ENCODE data around the gene HOXD8. TPM values are rescaled to one million over a fixed set of nuclear protein-coding genes. Genes with fewer than 3 reads are reported as not detected.

Gene HOXD8
- total RNA-seq, 1 donor from 2014 or later = 1.7 TPM

DNA sequence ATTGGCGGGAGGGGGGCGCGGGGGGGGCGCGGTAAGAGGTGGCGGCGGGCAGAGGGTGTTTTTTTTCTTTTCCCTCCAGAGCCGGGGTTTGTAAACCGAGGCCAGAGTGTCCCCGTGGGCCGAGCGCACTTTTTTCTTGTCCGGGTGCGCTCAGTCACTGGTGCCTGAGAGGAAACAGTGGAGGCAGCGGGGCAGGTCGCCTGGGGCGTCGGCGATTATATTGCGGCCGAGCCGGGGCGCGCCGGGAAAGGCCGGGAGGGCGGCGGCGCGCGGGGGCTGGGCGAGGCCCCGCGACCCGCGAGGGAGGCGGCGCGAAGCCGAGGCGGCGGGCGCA is 275 bp downstream of the HOXD8 start:
- DNase-seq (ENCODE audit: low spot score) = no peak

DNA sequence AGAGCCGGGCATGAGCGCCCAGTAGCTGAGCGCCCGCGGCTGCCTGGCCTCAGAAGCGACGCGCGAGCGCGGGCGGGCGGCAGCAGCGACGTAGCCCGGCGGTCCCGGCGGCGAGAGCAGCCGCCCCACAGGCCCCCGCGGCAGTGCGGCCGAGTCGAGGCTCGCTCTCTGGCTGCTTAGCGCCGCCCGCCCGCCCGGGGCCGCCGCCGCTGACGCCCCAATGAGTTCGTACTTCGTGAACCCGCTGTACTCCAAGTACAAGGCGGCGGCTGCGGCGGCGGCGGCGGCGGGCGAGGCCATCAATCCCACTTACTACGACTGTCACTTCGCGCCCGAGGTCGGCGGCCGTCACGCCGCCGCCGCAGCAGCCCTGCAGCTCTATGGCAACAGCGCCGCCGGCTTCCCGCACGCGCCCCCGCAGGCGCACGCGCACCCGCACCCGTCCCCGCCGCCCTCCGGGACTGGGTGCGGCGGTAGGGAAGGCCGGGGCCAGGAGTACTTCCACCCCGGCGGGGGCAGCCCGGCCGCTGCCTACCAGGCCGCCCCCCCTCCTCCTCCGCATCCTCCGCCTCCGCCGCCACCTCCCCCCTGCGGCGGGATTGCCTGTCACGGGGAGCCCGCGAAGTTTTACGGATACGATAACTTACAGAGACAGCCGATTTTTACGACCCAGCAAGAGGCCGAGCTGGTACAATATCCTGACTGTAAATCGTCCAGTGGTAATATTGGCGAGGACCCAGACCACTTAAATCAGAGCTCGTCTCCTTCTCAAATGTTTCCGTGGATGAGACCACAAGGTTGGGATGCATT is 847 bp downstream of the HOXD8 start:
- no peak for DNase-seq (ENCODE audit: low spot score)

DNA sequence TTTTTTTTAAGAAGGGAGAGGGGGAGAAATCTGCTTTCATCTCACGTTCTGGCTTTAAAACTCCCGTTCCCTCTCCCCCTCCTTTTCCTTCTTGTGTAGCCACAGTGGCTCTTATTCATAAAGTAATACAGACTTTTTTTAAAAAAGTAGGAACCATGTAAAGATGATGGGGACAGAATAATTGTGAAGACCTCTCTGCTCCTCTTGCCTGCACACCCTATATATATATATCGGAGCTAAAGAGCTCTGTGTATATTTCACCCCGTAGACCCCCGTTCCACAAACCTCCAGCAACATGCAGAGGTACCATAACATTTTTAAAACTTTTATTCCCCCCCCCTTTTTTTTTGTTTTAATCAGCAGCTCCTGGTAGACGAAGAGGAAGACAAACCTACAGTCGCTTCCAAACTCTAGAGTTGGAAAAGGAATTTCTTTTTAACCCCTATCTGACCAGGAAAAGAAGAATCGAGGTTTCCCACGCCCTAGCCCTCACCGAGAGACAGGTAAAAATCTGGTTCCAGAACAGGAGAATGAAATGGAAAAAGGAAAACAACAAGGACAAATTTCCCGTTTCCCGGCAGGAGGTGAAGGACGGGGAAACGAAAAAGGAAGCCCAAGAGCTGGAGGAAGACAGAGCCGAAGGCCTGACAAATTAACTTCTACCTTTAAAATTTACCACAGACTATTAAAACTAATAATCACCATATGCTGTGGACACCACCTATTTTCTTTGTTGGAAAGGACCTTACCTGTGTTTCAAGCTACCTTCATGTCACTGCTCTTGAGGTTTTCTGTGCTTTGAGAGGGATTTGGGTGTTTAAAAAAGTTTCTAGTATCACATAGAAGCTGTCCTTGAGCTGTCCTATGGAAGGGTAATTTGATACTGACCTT is 1.7 kb downstream of the HOXD8 start:
- DNase-seq (ENCODE audit: low spot score) = no peak

DNA sequence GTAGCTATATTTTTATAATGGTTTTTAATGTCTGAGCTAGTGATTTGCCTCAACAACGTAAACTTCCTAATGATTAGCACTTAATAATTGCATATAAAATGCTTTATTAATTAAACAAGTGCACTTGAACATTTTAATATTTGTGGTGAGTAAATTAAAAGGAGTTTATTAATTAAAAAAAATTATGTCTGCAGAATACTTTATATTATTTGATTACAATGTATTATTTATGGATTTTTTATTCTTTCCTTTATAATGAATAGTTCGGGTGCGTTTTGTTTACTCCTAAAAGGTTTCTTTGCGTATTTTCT is 2.3 kb downstream of the HOXD8 start:
- DNase-seq (ENCODE audit: low spot score) = no peak

DNA sequence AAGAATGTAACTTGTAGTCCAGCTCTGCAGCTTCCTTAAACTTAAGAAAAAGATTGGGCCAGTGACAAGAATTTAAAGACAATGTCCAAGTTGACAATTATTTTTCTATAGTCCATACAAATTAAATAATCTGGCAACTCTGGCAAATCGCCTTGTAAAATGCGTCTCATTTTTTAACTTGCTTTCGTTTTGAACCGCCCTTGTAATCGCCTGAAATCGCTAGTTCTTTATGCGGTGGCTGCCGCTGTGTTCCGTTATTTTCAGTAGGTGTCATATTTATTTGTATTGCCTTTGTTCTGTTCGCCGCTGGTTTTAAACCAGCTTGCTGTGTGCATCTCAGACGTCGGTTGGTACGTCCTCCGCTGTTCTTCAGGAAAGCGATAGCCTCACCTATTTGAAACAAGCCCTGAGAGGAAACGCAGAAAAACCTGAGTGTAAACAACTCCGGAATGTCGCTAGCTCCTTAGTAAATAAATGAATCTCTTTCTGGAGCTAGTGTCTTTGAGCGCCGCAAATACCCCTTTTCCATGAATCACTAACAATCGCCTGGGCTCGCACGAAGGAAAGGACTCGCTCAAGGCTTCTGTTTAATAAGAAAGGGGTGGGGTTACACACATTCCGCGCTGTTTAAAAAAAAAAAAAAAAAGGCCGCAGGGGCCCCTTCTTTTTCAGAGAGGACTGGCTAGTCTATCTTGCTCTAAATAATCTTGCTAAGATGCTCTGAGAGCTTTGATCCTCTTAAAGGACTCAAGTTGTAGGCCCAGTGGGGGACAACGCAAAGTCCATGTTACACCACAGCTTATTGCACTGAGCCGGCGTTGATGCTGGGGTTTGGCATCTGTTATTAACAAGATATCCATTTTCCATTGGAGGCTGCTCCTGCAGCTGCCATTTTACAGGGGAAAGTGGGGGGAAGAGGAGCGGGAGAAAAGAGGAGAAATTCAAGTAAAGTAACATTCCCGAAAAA is 3.0 kb downstream of the HOXD8 start:
- no peak for DNase-seq (ENCODE audit: low spot score)

DNA sequence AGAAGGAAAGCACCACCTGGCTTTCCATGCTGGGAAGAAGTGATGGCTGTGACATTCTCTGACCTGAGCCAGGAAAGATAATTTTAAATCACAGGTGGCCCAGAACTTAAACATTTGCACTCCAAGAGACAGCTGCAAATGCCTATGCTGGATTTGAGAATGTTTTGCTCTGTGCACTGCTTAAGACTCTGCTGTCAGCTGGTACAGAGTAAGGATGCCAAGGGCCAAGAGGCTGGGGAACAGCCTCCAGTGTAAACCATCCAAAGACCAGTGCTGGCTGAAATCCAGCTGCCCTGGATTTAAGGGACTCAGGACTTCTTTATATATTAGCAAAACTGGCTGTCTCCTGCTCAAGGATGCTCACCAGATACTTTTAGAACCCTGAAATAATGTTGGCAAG is 3.9 kb downstream of the HOXD8 start:
- DNase-seq (ENCODE audit: low spot score) = no peak

DNA sequence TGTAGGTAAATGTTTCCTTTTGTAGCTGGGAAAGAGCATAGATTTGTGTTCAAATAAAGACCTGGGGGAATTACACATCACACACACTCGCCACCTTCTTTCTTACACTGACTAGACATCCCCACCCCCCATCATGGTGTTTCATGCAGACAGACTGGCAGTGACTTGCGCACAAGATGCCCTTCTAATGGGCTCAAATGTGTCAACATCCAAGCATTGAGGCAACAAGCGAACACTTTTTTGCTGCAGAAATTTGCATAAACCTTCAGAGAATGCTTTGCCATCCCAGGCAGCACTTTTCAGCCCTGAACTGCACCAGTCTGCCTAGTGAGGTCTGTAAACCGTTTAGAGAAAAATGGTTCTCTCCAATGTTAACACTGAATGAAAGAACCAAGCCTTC is 4.5 kb downstream of the HOXD8 start:
- no peak for DNase-seq (ENCODE audit: low spot score)

DNA sequence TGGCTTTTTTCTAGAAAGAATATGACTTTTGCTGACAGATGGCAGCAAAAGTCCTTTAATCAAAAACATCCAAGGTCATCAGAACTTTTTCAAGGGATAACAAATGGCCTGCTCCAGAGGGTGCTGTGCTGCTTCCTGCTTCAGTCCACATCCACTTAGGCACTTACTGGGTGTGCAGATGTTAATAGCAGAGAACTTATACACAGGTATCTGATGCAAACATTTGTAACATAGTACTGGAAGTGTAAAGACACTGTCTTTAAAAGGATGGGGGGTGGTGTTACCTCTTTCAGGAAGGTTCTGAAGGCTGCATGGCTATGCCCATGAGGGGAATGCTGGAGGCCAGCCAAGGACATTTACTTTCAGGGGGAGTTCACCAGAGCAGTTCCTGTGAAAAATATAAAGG is 5.5 kb downstream of the HOXD8 start:
- no peak for DNase-seq (ENCODE audit: low spot score)

DNA sequence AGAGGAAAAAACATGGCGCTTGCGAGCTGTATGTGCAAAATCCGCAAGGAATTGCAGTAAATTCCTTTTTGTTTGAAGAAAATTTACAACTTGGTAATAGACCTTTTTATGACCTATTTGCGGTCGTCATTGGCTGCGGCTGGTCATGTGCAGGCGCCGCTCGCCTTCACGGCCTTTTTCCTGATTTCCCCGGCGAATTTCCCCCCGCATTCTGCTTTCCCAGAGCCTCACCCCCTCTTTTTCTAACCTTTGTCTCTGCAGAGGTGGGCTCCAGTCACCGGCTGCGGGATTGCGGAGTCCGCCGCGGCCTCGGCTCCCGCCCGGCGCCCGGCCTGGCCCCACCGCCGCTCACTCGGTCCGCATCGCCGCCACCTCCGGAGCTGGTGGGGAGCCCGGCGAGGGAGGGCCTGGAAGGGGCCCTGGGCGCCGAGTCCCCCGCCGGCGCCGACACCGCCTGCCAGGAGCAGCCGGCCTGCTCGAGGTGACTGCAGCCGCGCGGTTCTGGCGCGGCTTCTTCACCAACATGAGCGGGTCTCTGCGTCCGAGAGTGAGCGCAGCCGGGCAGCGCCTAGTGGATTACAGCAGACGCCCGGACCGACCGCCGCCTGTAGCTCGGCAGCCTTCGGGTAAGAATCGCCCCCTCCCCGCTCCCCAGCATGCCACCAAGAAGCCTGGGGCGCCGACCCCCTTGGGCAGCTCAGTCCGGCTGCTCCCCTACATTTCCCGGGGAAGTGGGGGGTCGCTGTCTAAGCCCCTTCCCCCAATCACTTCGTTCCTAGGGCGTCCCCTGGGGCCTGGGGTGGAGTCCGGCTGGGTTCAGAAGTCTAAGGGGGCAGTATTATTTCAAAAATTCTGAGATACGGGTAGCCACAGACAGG is 7.1 kb downstream of the HOXD8 start:
- no peak for DNase-seq (ENCODE audit: low spot score)

DNA sequence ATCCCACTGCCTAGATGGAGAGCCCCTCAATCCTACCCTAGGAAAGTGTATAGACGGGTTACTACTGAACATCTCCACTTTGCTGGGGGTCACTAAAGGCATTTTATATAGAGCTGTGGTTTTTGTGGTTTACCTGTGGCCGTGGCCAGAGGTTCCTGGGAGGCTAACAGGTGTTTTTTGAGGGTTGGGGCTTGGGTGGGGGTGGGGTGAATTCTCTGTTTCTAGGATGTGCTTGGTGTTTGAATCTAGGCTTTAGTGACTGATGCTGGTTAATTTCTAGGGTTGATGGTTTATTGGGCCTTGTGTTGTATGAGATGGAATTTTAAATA is 7.7 kb downstream of the HOXD8 start:
- DNase-seq (ENCODE audit: low spot score) = no peak

DNA sequence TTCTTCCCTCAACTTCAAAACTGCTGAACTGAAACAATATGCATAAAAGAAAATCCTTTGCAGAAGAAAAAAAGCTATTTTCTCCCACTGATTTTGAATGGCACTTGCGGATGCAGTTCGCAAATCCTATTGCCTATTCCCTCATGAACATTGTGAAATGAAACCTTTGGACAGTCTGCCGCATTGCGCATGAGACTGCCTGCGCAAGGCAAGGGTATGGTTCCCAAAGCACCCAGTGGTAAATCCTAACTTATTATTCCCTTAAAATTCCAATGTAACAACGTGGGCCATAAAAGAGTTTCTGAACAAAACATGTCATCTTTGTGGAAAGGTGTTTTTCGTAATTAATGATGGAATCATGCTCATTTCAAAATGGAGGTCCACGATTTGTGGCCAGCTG is 8.4 kb downstream of the HOXD8 start:
- no peak for DNase-seq (ENCODE audit: low spot score)

DNA sequence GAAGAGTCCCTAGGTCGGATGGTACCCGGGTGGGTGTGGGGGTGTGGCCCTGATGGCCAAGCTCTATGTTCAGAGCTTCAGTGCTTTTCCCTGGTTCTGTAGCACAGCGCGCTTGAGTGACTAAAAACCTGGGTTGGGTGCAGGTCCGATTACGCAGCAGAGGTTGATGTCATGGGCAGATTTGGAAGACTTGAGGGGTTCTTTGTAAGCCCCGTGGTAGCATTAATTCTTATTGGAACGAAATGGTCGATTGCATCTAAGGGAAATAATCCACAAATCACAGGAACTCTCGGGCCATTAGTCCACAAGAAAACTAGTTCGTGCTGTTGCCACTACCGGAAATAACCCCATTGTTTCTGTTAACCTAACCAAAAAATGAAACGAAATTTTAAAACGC is 9.0 kb downstream of the HOXD8 start:
- no peak for DNase-seq (ENCODE audit: low spot score)

DNA sequence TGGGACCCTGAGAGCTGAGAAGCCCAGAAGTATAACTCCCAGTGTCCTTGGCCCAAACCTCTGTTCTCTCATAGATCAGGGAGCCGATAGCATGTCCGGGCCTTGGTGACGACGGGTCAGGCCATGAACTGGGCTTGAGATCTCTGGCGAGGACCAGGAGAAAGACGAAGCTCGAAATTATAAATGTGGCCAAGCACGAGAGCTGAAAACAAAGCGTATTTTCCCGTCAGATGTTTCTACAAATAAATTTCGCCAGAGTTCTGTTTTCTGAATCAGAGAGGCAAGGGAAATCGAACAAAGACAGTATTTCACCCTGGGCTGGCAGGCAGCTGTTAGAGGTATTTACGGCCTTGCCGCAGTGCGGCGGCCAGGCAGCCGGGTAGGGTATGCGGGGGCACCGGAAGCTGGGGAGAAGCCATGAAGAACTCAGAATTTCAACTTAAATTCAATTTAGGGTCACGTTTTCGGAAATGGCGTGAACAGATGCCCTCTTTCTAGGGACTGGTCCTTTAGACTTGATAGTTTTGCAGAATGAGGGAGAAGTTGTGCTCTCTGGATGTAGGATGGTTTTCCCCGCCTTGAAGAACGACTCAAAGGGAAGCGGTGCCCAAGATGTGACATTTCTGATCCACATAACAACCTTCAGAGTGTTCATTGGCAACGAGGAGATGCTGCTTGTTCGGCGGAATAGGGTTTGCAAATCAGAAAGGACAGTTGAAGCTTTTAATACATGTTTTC is 9.6 kb downstream of the HOXD8 start:
- no peak for DNase-seq (ENCODE audit: low spot score)

DNA sequence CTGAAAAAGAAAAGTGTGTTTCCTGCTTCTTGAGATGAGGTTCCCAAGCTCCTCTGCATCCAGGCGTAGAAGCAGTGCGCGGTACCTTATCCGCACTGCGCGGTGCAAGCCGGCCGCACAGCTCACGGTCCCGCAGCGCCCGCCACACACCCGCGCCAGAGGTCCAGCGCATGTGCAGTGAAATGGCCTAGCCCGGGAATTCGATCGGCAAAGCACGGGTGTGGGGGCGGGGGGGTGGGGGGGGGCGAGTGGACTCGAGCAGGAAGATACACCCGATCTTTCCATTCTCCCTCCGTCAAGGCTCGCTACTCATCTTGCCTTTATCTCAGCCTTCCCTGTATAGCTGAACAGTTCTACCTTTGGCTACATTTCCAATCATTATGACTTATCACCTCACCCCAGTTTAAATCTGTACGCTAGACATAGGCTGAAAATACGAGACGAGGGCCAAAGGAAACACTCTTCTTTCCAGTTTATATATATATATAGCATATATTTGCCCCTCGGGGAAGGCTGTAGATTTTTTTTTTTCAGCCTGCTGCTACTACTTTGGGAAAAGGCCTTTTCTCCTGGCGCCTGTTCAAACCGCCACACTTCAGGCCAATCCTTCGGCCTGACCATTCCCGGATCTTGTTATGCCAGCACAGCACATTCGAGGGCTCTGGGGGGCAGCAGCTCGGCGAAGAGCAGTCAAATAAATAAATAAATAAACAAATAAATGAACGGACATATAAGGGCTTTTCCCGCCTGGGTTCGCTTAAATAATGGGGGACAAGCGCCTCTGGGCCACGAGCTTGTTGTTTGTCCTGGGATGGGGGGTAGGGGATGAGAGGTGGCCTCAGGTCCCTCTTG is 10.4 kb downstream of the HOXD8 start:
- DNase-seq (ENCODE audit: low spot score) = no peak

DNA sequence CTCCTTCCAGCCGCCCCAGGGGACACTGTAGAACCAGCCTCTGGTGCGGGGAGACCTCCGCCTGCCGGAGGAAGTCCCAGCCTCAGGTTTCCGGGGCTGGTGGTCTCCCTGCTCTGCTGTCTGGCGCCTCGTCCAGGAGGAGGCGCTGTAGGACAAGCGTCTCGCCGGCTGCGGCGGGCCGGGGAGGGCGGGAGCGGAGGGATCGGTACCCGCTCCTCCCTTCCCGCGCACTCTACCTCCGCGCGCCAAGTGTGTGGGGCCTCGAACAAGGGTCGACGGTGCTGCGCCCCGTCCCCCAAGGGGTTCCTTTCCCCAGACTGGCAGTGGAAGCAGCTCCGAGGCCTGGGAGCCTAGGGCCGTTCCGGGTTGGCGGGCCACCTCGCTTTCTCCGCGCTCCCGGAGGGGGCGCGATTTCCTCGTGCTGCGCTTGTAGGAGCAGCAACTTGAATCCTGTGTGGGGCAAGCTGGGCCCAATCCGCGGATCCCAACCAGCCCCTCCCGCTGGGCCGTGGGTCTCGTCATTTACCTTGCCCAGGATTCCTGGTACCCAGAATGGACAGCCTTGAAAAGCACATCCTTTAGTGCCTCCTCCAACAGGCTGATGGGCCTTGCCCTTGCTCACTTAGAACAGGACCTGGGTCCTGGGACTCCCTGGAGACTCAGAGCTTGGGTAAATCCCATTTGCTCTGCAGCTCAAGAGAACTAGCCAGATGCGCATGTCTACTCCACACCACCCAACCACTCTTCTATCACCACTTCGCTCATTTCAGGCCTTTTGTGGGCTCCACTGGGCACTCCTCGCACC is 11.2 kb downstream of the HOXD8 start:
- peak; percentile 21 for DNase-seq (ENCODE audit: low spot score)

DNA sequence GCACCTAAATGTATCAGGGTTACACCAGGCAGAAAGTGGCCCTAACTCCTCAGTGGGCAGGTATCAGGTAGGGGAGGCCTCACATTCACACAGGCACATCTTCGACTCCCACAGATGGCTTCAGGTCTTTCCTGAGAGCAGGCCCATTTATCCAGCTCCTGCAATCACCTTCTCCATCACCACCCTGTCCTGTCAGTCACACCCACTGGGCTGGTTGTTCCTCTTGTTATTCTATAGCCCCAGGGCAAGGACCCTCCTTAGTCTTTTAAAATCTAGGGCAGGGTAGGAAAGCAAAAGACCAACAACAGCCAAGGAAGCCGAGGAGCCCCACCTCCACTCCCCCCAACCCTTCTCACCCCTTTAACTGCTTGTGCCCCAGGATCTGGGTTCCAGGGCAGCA is 12.8 kb downstream of the HOXD8 start:
- no peak for DNase-seq (ENCODE audit: low spot score)

DNA sequence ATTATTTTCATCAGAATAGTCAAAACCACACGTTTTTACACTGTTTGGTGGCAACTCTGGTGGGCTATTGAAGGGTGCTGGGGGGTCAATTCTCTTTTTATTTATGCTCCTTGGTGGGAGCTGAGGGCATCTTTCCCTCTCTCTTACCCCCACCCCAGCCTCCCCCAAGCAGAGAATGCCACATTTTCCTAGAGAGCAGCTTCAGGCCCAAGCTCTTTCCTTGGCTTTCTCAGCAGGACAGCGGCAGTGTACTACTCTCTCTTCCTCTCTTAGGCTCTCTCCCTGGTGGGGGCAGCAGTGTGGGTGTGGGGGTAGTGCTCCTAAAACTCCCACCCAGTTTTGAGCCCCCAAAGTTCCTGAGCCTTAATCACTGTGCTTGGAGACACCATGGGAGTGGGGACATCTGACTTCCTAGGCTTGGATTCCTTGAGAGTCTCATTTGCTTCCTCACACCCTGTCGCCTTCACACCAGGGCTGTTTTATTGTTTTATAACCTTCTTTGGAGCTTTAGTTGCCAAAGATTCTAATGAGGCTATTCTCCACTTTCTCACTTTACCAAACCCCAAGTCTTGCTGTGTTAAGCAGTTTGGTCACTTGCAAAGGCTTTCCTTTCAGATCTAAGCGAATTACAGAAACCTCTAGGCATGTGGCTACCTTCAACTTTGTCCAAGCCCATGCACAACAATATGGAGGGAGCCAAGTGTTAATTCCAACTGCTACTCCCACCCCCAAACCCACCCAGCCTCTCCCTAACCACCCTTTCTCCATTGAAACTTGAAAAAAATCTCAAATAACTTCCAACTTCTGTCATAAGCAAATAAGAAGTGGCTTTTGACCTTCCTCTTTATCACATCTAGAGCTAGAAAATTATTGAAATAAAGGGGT is 15.8 kb downstream of the HOXD8 start:
- DNase-seq (ENCODE audit: low spot score) = no peak

DNA sequence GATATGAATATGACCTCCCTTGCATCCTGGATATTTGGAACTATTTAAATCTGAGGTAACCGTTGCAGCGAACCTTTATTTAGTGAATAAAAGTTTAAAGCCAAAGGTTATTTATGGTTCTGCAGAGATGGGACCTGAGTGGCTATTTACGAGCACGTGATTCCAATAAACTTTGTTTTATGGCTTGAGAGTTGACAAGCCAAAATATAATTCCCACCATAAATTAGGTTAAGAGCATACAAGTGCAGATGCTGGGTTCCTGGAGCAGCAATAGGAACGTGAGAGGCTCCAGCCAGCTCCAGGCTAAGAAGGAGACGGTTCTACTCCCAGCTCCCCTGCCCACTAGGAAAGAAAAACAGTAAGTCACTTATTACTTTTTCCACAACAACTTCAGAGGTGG is 16.6 kb downstream of the HOXD8 start:
- no peak for DNase-seq (ENCODE audit: low spot score)
